Amniotic epithelial cell (primary cell): ENCODE measurements around the gene SPOCK1.
A peak's percentile ranks its signal among the peaks of the same experiment; 100 is the strongest.

Source experiments
- DNase-seq: peaks from one replicate; pipeline ENCODE4 v3.0.0-alpha.2; 2010; ENCODE audit warnings: low read depth

Gene SPOCK1

GRCh38 chr5:137148655-137149054 is 350.5 kb downstream of the SPOCK1 start:
- no peak for DNase-seq

GRCh38 chr5:137148159-137148558 is 351.0 kb downstream of the SPOCK1 start:
- no peak for DNase-seq

GRCh38 chr5:137147346-137147745 is 351.8 kb downstream of the SPOCK1 start:
- DNase-seq, result no peak

GRCh38 chr5:137146402-137146890 is 352.7 kb downstream of the SPOCK1 start:
- DNase-seq, result peak; percentile 95

GRCh38 chr5:137145721-137146120 is 353.4 kb downstream of the SPOCK1 start:
- DNase-seq, result peak; percentile 5

GRCh38 chr5:137144656-137145055 is 354.5 kb downstream of the SPOCK1 start:
- DNase-seq, result no peak

- DNase-seq, result peak; percentile 95
Measured at GRCh38 chr5:137142764-137143605, 356.1 kb downstream of the SPOCK1 start.

GRCh38 chr5:137142346-137142745 is 356.8 kb downstream of the SPOCK1 start:
- no peak for DNase-seq

- peak; percentile 38 for DNase-seq
Measured at GRCh38 chr5:137141779-137142178, 357.3 kb downstream of the SPOCK1 start.

GRCh38 chr5:137136991-137137632 is 362.0 kb downstream of the SPOCK1 start:
- DNase-seq, result peak; percentile 11

- DNase-seq, result no peak
Measured at GRCh38 chr5:137134920-137135532, 364.1 kb downstream of the SPOCK1 start.

GRCh38 chr5:137129886-137130680 is 369.0 kb downstream of the SPOCK1 start:
- no peak for DNase-seq

GRCh38 chr5:137128012-137128411 is 371.1 kb downstream of the SPOCK1 start:
- no peak for DNase-seq

- no peak for DNase-seq
Measured at GRCh38 chr5:137126829-137127228, 372.3 kb downstream of the SPOCK1 start.

- DNase-seq, result no peak
Measured at GRCh38 chr5:137122558-137122957, 376.6 kb downstream of the SPOCK1 start.

GRCh38 chr5:137122075-137122474 is 377.1 kb downstream of the SPOCK1 start:
- no peak for DNase-seq

GRCh38 chr5:137119321-137119720 is 379.8 kb downstream of the SPOCK1 start:
- no peak for DNase-seq

GRCh38 chr5:137118629-137119028 is 380.5 kb downstream of the SPOCK1 start:
- DNase-seq, result no peak

- no peak for DNase-seq
Measured at GRCh38 chr5:137115152-137115551, 384.0 kb downstream of the SPOCK1 start.

- peak; percentile 20 for DNase-seq
Measured at GRCh38 chr5:137114529-137114928, 384.6 kb downstream of the SPOCK1 start.

GRCh38 chr5:137113939-137114338 is 385.2 kb downstream of the SPOCK1 start:
- no peak for DNase-seq

GRCh38 chr5:137113161-137113560 is 386.0 kb downstream of the SPOCK1 start:
- DNase-seq, result no peak
